SKM-1 (cell line): ENCODE measurements around the gene HDDC3.

ENCODE experiments used
- DNase-seq: peaks from one replicate; lab custom pipeline; 2025; ENCODE audit not compliant: unreplicated experiment; lab: John Stamatoyannopoulos, UW

The HDDC3 gene, protein sequence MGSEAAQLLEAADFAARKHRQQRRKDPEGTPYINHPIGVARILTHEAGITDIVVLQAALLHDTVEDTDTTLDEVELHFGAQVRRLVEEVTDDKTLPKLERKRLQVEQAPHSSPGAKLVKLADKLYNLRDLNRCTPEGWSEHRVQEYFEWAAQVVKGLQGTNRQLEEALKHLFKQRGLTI

DNA sequence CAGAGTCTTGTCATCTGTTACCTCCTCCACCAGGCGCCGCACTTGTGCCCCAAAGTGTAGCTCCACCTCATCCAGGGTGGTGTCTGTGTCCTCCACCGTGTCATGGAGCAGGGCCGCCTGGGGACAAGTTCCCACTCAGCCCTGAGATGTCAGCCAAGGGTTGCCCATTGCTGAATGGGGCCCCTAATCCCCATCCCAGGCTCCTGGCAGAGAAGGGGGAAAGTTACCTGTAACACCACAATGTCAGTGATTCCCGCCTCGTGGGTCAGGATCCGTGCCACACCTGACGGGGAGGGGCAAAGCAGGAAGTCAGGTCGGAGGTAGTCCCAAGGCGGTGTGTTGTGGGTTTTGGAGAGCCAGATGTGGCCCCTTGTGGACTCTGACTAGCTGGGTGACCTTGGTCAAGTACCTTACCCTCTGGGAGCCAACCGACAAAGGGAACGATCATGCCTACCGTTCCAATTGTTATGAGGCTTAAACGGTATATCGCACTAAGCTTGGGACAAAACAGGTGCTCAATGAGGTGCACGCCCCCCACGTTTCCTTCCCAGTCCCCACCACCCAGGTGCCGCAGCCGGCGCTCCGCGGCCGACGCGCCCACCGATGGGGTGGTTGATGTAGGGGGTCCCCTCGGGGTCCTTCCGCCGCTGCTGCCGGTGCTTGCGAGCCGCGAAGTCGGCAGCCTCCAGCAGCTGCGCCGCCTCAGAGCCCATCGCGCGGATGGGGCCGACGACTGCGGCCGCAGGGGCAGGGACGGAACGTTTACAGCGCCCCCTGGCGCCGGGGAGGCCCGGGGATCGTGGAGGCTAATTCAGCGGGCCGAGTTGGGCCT is at the start of gene HDDC3:
HDDC3 (minus strand) TSS at position 722 of the 832 bp plus-strand sequence; CDS start at position 713, 9 bp downstream.
- peak; percentile 73 for DNase-seq

DNA sequence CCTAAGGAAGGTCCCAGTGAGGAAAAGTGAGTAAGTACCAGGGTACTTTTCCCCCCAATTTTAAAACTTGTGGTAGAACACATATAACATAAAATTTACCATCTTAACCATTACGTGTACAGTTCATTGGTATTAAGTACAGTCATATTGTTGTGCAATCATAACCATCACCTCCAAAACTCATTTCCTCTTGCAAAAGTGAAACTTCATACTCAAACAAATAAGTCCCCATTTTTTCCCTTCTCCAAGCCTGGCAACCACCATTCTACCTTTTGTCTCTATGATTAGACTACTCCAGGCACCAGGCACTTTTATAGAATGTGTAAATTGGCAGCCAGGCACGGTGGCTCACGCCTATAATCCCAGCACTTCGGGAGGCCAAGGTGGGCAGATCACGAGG is 49.8 kb upstream of the HDDC3 start:
- DNase-seq, result no peak

- DNase-seq, result no peak
Measured at GRCh38 chr15:90981681-90982080, 49.3 kb upstream of the HDDC3 start.

DNA sequence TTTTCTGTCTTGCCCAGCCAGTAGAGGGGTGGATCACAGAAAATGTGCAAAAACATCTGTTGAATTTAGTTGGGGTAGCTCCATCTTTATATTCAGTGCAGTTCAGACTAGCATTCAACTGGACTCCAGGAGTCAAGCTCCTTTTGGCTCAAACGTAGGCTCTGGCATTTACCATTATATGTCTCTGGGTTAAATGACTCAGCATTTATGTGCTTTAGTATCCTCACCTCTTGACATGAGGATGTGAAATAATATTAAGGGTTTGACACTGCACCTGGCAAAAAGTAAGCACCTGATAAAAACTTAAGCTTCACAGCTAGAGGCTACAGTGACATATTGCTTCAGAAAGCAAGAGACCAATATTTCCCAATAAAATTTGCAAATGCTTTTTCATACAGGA is 47.2 kb upstream of the HDDC3 start:
- no peak for DNase-seq

- DNase-seq, result no peak
Measured at GRCh38 chr15:90974216-90974615, 41.9 kb upstream of the HDDC3 start.

DNA sequence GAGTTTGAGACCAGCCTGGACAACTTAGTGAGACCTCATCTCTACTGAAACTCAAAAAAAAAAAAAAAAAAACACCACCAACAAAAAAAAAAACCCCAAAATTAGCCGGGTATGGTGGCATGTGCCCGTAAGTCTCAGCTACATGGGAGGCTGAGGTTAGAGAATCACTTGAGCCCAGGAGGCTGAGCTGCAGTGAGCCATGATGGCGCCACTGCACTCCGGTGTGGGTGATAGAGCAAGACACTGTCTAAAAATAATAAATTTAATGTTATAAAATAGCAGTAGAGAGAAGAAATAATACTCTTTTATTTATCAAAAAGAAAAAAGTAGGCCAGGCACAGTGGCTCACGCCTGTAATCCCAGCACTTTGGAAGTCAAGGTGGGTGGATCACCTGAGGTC is 39.8 kb upstream of the HDDC3 start:
- no peak for DNase-seq

GRCh38 chr15:90970274-90970673 is 37.9 kb upstream of the HDDC3 start:
- no peak for DNase-seq

GRCh38 chr15:90968434-90968833 is 36.1 kb upstream of the HDDC3 start:
- no peak for DNase-seq

- DNase-seq, result no peak
Measured at GRCh38 chr15:90967206-90967605, 34.9 kb upstream of the HDDC3 start.

DNA sequence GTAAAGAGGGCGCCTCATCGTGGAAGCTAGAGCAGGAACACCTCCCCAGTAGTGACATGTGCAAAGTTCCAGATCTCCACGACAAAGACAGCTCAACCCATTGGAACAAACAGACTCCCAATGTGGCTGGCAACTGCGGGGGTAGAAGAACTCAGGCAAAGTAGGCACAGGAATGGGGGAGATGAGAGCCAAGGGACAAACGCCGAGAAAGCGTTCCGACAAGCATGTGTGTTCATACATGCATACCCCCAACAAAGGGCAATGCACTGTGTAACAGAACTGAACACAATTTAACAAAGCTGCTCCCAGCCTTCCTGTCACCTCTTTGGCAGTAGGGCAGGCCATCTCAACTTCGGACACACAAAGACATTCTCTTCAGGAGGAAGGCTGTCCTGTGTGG is 33.9 kb upstream of the HDDC3 start:
- no peak for DNase-seq

DNA sequence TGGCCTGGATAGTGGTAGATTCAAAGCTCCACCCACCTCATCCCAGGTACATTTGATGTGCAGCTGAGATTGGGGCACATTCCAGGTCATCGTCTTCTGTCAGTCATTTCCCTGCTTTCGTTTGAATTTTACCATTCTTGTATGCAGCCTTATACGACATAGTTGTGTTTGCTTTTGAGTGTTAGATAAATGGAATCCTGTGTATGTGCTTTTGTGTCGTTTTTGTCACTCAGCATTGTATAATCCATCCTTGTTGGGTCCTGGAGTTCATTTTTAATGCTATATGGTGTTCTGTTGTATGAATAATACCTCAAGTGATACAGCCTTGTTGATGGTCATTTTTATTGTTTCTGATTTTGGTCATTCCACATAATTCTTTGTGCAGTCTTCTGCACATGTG is 29.7 kb upstream of the HDDC3 start:
- no peak for DNase-seq

DNA sequence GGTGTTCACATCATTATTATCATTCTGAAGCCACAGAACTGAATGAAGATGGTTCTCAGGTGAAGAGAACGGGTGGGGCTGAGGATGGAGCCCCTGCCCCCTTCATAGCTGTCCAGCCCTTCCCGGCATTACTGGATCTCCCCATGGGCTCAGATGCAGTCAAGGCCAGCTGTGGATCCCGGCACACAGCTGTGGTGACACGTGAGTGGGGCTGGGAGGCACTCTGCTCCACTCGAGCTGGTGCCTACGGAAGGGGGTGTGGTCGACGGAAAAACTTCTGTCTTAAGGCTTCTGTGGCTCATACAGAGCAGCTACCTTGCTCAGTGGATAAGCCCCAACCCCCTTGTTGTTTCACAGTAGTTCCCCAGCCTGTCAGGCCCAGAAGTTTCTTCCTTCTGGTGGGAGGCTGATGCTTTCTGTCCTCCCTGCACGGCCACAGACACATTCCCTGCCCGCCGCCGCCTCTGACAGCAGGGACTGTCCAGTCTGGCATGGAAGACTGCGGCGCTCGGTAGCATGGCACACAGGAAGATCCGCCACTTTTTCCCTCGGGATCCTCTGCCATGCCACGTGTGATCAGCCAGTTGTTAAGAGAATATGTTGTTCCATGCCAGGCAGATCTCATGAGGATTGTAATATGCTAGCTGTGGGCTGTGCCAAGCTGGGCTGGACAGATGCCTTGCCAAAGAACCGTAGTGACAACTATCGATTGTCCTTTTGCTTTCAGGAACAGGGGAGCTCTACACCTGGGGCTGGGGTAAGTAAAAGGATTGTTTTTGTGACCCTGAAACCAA is 28.1 kb upstream of the HDDC3 start:
- DNase-seq, result no peak

DNA sequence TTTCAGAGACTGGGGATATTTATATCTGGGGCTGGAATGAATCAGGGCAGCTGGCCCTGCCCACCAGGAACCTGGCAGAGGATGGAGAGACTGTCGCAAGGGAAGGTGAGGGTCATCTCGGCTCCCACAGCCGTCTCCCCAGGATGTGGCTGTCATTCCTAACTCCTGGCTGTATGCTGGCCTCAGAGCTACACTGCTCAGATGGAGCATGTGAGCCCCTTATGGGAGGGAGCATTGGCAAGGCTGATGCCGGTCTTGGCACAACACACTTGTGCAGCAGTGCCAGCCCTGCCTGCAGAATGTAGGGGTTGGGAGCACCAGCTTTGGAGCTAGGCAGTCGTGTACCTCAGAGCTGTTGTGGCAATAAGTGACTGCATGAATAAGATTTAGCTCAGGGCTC is 27.5 kb upstream of the HDDC3 start:
- no peak for DNase-seq

GRCh38 chr15:90959028-90959595 is 26.8 kb upstream of the HDDC3 start:
- DNase-seq, result no peak

DNA sequence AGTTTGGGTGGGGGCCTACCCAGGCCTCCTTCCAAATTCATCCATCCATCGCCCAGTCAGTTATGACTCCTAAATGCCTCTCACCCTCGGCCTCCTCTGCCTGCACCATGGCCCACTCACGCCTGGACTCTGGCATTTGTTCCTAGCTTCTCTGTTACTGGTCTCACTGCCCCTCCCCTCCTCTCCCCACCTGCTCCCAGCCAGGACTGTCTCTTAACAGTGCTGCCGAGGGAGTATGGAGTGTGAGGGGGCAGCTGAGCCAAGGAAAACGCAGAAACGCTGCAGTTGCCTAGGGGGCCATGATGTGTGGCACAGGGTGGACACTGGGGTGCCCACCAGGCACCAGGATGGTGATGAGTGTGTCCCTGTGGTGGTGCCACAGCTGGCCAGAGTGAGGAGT is 25.4 kb upstream of the HDDC3 start:
- DNase-seq, result no peak

GRCh38 chr15:90957031-90957790 is 24.9 kb upstream of the HDDC3 start:
- no peak for DNase-seq

GRCh38 chr15:90956274-90957030 is 24.1 kb upstream of the HDDC3 start:
- no peak for DNase-seq

- no peak for DNase-seq
Measured at GRCh38 chr15:90955624-90956273, 23.4 kb upstream of the HDDC3 start.
